Measurements from ENCODE around the gene YPEL2.

DNA sequence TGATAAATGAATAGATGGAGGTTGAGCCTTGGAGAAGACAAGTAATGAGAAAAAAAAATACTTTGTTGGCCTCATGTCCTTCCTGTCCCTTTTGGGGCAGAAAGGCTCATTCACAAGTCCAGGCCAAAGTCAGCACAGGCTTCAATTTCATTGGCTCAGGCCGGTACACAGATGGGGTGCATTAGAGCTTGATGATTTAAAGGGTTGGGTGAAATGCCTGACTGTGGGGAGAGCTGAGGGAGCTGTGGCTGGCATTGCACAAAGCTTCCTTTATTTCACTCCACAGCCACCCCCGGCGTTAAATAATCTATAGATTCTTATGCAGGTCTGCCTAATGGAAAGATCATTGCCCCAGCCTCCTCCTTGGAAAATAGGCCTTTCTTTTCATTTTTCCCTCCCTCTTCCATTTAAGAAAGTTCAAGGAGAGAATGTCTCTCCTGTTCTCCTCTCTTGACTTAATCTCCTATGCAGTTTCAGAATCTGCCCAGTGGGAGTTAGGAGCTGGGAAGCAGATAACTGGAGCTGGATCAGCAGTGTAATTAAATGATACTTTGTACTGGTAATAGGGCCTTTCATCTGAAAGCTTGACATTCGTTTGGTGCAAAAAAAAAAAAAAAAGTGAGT is 24.4 kb downstream of the YPEL2 start:
- TF ChIP-seq, protein P1, sequence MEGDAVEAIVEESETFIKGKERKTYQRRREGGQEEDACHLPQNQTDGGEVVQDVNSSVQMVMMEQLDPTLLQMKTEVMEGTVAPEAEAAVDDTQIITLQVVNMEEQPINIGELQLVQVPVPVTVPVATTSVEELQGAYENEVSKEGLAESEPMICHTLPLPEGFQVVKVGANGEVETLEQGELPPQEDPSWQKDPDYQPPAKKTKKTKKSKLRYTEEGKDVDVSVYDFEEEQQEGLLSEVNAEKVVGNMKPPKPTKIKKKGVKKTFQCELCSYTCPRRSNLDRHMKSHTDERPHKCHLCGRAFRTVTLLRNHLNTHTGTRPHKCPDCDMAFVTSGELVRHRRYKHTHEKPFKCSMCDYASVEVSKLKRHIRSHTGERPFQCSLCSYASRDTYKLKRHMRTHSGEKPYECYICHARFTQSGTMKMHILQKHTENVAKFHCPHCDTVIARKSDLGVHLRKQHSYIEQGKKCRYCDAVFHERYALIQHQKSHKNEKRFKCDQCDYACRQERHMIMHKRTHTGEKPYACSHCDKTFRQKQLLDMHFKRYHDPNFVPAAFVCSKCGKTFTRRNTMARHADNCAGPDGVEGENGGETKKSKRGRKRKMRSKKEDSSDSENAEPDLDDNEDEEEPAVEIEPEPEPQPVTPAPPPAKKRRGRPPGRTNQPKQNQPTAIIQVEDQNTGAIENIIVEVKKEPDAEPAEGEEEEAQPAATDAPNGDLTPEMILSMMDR (IDR thresholded peaks at IDR 0.05): no peak
- TF ChIP-seq POLR2A (IDR thresholded peaks at IDR 0.05): no peak

Data from body of pancreas (tissue), 4 donors.